IMR-90 (cell line): ENCODE measurements around the gene FAF1. TPM values are rescaled to one million over a fixed set of nuclear protein-coding genes. Genes with fewer than 3 reads are reported as not detected.
"Not testable (repeated sequence)": the region's sequence is repeated elsewhere in the genome, so short reads cannot be mapped to it uniquely, and the experiment has no call there.

Experiments used
- ATAC-seq: fragments of 200-7000 bp; cut with Tn5 transposase; 2 replicates; pipeline ENCODE4 v1.9.1; 2020; ENCODE audit warnings: low read depth, mild to moderate bottlenecking, moderate library complexity
- BruUV-seq: library from RNA; stranded (reverse); fragments of 400-500 nt; replicated peaks from 2 replicates; lab custom pipeline; 2021; lab: Mats Ljungman, UMichigan
- CTCF ChIA-PET: fragments of 300-600 bp; formaldehyde crosslinking; extraction: SDS; loops from one replicate; lab custom pipeline; 2021; ENCODE audit warnings: antibody characterized with exemption; lab: Yijun Ruan, JAX
- POLR2A ChIA-PET: fragments of 300-600 bp; sonication (Branson Sonifier 250); formaldehyde crosslinking; loops from one replicate; lab custom pipeline; 2022; ENCODE audit warnings: antibody characterized with exemption; ENCODE audit not compliant: unreplicated experiment; lab: Charles Lee
- DNase-seq: peaks from one replicate; pipeline ENCODE4 v3.0.0; 2013
- H2AFZ ChIP-seq: replicated peaks from 2 replicates; pipeline ENCODE3; 2013; ENCODE audit warnings: low read length, mild to moderate bottlenecking; ENCODE audit not compliant: poor library complexity
- H2AK5ac ChIP-seq: 2 replicates; pipeline ENCODE4 v1.6.1; 2013; ENCODE audit warnings: low read depth, low read length, inconsistent platforms
- H2AK9ac ChIP-seq: replicated peaks from 2 replicates; pipeline ENCODE3; 2013; ENCODE audit warnings: mild to moderate bottlenecking, low read depth, low read length, moderate library complexity; ENCODE audit not compliant: poor library complexity
- H2BK120ac ChIP-seq: 2 replicates; pipeline ENCODE4 v1.6.1; 2013; ENCODE audit warnings: low read depth, low read length, inconsistent platforms
- H2BK15ac ChIP-seq: 3 replicates; pipeline ENCODE4 v1.6.1; 2013; ENCODE audit warnings: low read depth, low read length, inconsistent platforms
- H2BK20ac ChIP-seq: 2 replicates; pipeline ENCODE4 v1.6.1; 2013; ENCODE audit warnings: low read depth, mild to moderate bottlenecking, inconsistent platforms, low read length, moderate library complexity
- H2BK5ac ChIP-seq: 2 replicates; pipeline ENCODE4 v1.6.1; 2013; ENCODE audit warnings: mild to moderate bottlenecking, low read depth, low read length, inconsistent platforms; ENCODE audit not compliant: poor library complexity, severe bottlenecking
- H3K14ac ChIP-seq: replicated peaks from 2 replicates; pipeline ENCODE4 v1.6.1; 2013; ENCODE audit warnings: low read depth, low read length, inconsistent platforms
- H3K18ac ChIP-seq: 2 replicates; pipeline ENCODE4 v1.6.1; 2013; ENCODE audit warnings: low read depth, low read length, control low read depth
- H3K23ac ChIP-seq: 2 replicates; pipeline ENCODE4 v1.6.1; 2013; ENCODE audit warnings: low read depth, low read length, inconsistent platforms
- H3K27ac ChIP-seq: 2 replicates; pipeline ENCODE4 v1.5.1; 2013; ENCODE audit warnings: mild to moderate bottlenecking, control low read depth, low read length; ENCODE audit not compliant: insufficient read depth
- H3K27me3 ChIP-seq: 2 replicates; pipeline ENCODE4 v1.6.1; 2013; ENCODE audit warnings: low read length; ENCODE audit not compliant: control insufficient read depth, insufficient read depth
- H3K36me3 ChIP-seq: 2 replicates; pipeline ENCODE4 v1.6.1; 2013; ENCODE audit warnings: low read length, mixed read lengths; ENCODE audit not compliant: control insufficient read depth, insufficient read depth
- H3K4ac ChIP-seq: 2 replicates; pipeline ENCODE4 v1.6.1; 2013; ENCODE audit warnings: low read depth, low read length, inconsistent platforms
- H3K4me1 ChIP-seq: 2 replicates; pipeline ENCODE4 v1.6.1; 2013; ENCODE audit warnings: low read length, mixed read lengths; ENCODE audit not compliant: control insufficient read depth, insufficient read depth
- H3K4me2 ChIP-seq: 2 replicates; pipeline ENCODE4 v1.6.1; 2013; ENCODE audit warnings: low read depth, mild to moderate bottlenecking, control low read depth, low read length, moderate library complexity
- H3K4me3 ChIP-seq: 2 replicates; pipeline ENCODE4 v1.5.1; 2013; ENCODE audit warnings: low read depth, mild to moderate bottlenecking, control low read depth, low read length, moderate library complexity; ENCODE audit not compliant: insufficient read depth
- H3K56ac ChIP-seq: 2 replicates; pipeline ENCODE4 v1.6.1; 2013; ENCODE audit warnings: low read length, inconsistent platforms; ENCODE audit not compliant: insufficient read depth; ENCODE audit errors: extremely low read depth
- H3K79me1 ChIP-seq, 2 experiments: 2 replicates each; pipeline ENCODE4 v1.6.1; 2013; ENCODE audit warnings: low read length in 2 of 2, inconsistent platforms in 1 of 2, low read depth in 1 of 2
- H3K9ac ChIP-seq: 2 replicates; pipeline ENCODE4 v1.6.1; 2013; ENCODE audit warnings: low read depth, low read length, control low read depth
- H3K9me1 ChIP-seq: 2 replicates; pipeline ENCODE4 v1.6.1; 2013; ENCODE audit warnings: low read length, inconsistent platforms; ENCODE audit not compliant: insufficient read depth
- H3K9me3 ChIP-seq: 2 replicates; pipeline ENCODE4 v1.6.1; 2013; ENCODE audit warnings: low read length; ENCODE audit not compliant: control insufficient read depth, insufficient read depth
- H4K20me1 ChIP-seq: 2 replicates; pipeline ENCODE4 v1.6.1; 2013; ENCODE audit warnings: low read length, inconsistent platforms; ENCODE audit not compliant: insufficient read depth
- H4K5ac ChIP-seq: 2 replicates; pipeline ENCODE4 v1.6.1; 2013; ENCODE audit warnings: mild to moderate bottlenecking, low read depth, low read length, control low read depth
- H4K8ac ChIP-seq, 2 experiments: 2 replicates each; pipeline ENCODE4 v1.6.1; 2013; ENCODE audit warnings: low read depth in 2 of 2, low read length in 2 of 2, control low read depth in 1 of 2, inconsistent platforms in 1 of 2
- H4K91ac ChIP-seq: 2 replicates; pipeline ENCODE4 v1.6.1; 2013; ENCODE audit warnings: low read depth, low read length, inconsistent platforms; ENCODE audit not compliant: insufficient read depth
- MXI1 ChIP-seq: IDR thresholded peaks from 2 replicates; pipeline ENCODE4 v1.6.1; 2012; ENCODE audit warnings: low read depth, mild to moderate bottlenecking, low read length, moderate library complexity, borderline replicate concordance
- SMC3 ChIP-seq: fragments of 150-350 bp; IDR thresholded peaks from 2 replicates; pipeline ENCODE4 v1.6.1; 2016; ENCODE audit warnings: low read depth, mild to moderate bottlenecking, antibody characterized with exemption, low read length, moderate library complexity
- WGBS, 2 experiments: methylation state at CpG; one replicate each; pipeline versions ENCODE4 v1.1.5 to v1.1.7; 2013; ENCODE audit warnings: missing lambda C conversion rate in 2 of 2; ENCODE audit not compliant: insufficient read length in 1 of 2; ENCODE audit errors: extremely low coverage in 2 of 2; 5-methylcytosine and 5-hydroxymethylcytosine counted together
- dilution Hi-C: fragments of 300-500 bp; cut with HindIII; formaldehyde crosslinking; loops from one replicate; pipeline ENCODE4 v1.14.3; 2018; ENCODE audit warnings: low sequenced_read_pairs; ENCODE audit not compliant: unreplicated experiment
- in situ Hi-C: fragments of 300-500 bp; cut with MboI; formaldehyde crosslinking; loops from 3 replicates; pipeline ENCODE4 v1.14.3; 2019; ENCODE audit warnings: low sequenced_read_pairs, inconsistent platforms, mixed read lengths
- intact Hi-C: fragments of 100-400 bp; cut with micrococcal nuclease; formaldehyde crosslinking; loops from 2 replicates; pipeline ENCODE4 v1.10.0; 2022
- polyA plus RNA-seq, 3 experiments: library from polyadenylated mRNA; depleted of rRNA; stranded (reverse); fragments of >200 nt; gene quantifications; 2 replicates each; pipeline ENCODE4 v1.2.3, GENCODE V29; 2012; ENCODE audit warnings: low replicate concordance in 1 of 3
- total RNA-seq: library from RNA; depleted of rRNA; stranded (reverse); fragments of >200 nt; gene quantifications from 2 replicates; pipeline ENCODE4 v1.2.3, GENCODE V29; 2012
- TF ChIP-seq, protein P1 (sequence below): conservative IDR thresholded peaks from 2 replicates; pipeline ENCODE4 v1.5.1; 2012; ENCODE audit warnings: mild to moderate bottlenecking, low read depth, low read length, improper control_type of control experiment

The FAF1 gene
- total and polyA plus RNA-seq, 2 of the 4 experiments (the other 2 are of a cell fraction): 18.8 to 72.9 TPM

- H3K56ac ChIP-seq: no peak overlapping the region
- no peak overlapping the region for H3K4ac ChIP-seq
- TF ChIP-seq, protein P1, sequence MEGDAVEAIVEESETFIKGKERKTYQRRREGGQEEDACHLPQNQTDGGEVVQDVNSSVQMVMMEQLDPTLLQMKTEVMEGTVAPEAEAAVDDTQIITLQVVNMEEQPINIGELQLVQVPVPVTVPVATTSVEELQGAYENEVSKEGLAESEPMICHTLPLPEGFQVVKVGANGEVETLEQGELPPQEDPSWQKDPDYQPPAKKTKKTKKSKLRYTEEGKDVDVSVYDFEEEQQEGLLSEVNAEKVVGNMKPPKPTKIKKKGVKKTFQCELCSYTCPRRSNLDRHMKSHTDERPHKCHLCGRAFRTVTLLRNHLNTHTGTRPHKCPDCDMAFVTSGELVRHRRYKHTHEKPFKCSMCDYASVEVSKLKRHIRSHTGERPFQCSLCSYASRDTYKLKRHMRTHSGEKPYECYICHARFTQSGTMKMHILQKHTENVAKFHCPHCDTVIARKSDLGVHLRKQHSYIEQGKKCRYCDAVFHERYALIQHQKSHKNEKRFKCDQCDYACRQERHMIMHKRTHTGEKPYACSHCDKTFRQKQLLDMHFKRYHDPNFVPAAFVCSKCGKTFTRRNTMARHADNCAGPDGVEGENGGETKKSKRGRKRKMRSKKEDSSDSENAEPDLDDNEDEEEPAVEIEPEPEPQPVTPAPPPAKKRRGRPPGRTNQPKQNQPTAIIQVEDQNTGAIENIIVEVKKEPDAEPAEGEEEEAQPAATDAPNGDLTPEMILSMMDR: peak; percentile 29
- no peak; the same call in 1 of the 2 replicates for TF ChIP-seq SMC3
- no peak for TF ChIP-seq MXI1
- POLR2A ChIA-PET: no interaction called here
- H2AK9ac ChIP-seq: no peak overlapping the region
- in situ Hi-C loops: no loop called here
- no peak overlapping the region for H3K14ac ChIP-seq
- no peaks in the 10 kb centered on the region for H3K9me3 ChIP-seq
- no peak overlapping the region for H3K23ac ChIP-seq
- H4K20me1 ChIP-seq: peaks cover 3% of the 10 kb centered on the region; the same call in 1 of the 2 replicates
- CTCF ChIA-PET: interaction anchor here (0.5 to 0.9 kb wide), 3 partner anchors 11 to 1539 kb away, joined by 3 to 6 read pairs (median 3); no protein-coding TSS in a partner anchor
- no peak overlapping the region for H4K5ac ChIP-seq
- dilution Hi-C loops: no loop called here
- no TSS peak for BruUV-seq
- no peak overlapping the region for H3K4me3 ChIP-seq
- no peak overlapping the region for H3K27ac ChIP-seq
- no CpG with 5 or more reads among the region's 5 CpGs for WGBS, 2 experiments
- H2BK15ac ChIP-seq: no peak overlapping the region
- H2AFZ ChIP-seq: no peak overlapping the region
- no peak overlapping the region for H3K4me2 ChIP-seq
- DNase-seq (peak; percentile 37), ATAC-seq (peak; percentile 70)
- no peak overlapping the region for H2BK120ac ChIP-seq
- no peak overlapping the region for H3K9ac ChIP-seq
- no peak overlapping the region for H2BK20ac ChIP-seq
- intact Hi-C loops: loop anchor here (2.0 kb wide), 1 partner anchor 315 kb away; no protein-coding TSS in a partner anchor
- no peaks in the 10 kb centered on the region for H3K27me3 ChIP-seq
- H3K36me3 ChIP-seq: no peaks in the 10 kb centered on the region
- 0 out of 2 replicates have a peak, but pooled peaks cover 1% of the 10 kb centered on the region for H3K4me1 ChIP-seq
- no peak overlapping the region for H4K8ac ChIP-seq
- no peaks in the 10 kb centered on the region for H3K9me1 ChIP-seq
- H4K91ac ChIP-seq: no peak overlapping the region
- H2AK5ac ChIP-seq: no peak overlapping the region
- no peak overlapping the region for H2BK5ac ChIP-seq
- H3K79me1 ChIP-seq: peaks cover 33 to 37% of the 10 kb centered on the region in 2 experiments
- H3K18ac ChIP-seq: no peak overlapping the region
Measured at GRCh38 chr1:50873458-50874187, 86.4 kb downstream of the FAF1 start.

DNA sequence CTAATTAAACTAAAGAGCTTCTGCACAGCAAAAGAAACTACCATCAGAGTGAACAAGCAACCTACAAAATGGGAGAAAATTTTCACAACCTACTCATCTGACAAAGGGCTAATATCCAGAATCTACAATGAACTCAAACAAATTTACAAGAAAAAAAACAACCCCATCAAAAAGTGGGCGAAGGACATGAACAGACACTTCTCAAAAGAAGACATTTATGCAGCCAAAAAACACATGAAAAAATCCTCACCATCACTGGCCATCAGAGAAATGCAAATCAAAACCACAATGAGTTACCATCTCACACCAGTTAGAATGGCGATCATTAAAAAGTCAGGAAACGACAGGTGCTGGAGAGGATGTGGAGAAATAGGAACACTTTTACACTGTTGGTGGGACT, 95.2 kb downstream of the FAF1 start:
- H3K4me1 ChIP-seq, H3K4ac ChIP-seq, H2AFZ ChIP-seq, H3K4me2 ChIP-seq, POLR2A ChIA-PET, H3K9ac ChIP-seq, intact Hi-C loops, H3K36me3 ChIP-seq, H3K9me3 ChIP-seq, H4K20me1 ChIP-seq, H3K14ac ChIP-seq, DNase-seq, H3K27me3 ChIP-seq, H2BK15ac ChIP-seq, H4K8ac ChIP-seq, H2BK20ac ChIP-seq, H3K23ac ChIP-seq, in situ Hi-C loops, H3K18ac ChIP-seq, H2BK120ac ChIP-seq, H2BK5ac ChIP-seq, ATAC-seq, H4K5ac ChIP-seq, H2AK9ac ChIP-seq, H4K91ac ChIP-seq, H2AK5ac ChIP-seq, CTCF ChIA-PET, H3K56ac ChIP-seq, BruUV-seq, H3K4me3 ChIP-seq, H3K9me1 ChIP-seq, dilution Hi-C loops, H3K79me1 ChIP-seq, H3K27ac ChIP-seq: not testable (repeated sequence)
- WGBS, 2 experiments: no CpG with 5 or more reads among the region's 3 CpGs
